Fibroblast of lung (primary cell): ENCODE results near the gene ZNF547.

ENCODE experiments used
- CTCF ChIP-seq, 2 donors: IDR thresholded peaks in 1 of 2; conservative IDR thresholded peaks in 1 of 2; 1 replicate in 1 of 2; 2 replicates in 1 of 2; pipeline ENCODE4 v1.5.1; 2011 to 2012; ENCODE audit warnings: low read length in 2 of 2, control low read depth in 1 of 2, inconsistent platforms in 1 of 2, low read depth in 1 of 2, mild to moderate bottlenecking in 1 of 2
- EZH2 ChIP-seq: IDR thresholded peaks from 2 replicates; pipeline ENCODE4 v1.5.1; 2012; ENCODE audit warnings: low read length, control low read depth, mild to moderate bottlenecking; ENCODE audit errors: missing control alignments

DNA sequence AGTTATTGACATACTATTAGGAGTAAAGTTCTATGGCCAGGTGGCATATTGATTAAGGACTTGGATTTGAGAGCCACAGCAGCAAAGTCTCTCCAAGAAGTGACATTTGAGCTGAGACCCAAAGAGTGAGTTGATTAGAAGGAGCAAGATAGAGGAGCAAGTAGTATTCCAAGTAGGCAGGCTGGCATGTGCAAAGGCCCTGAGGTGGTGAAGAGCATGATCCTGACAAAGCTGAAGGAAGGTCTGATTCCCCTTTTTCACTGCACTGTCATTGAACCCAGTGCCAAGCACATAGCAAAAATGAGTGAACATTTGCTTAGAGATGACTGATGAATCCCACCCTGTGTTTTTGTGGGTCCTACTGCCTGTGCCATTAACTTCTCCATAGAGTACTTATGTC is 38.4 kb upstream of the ZNF547 start:
- TF ChIP-seq CTCF (conservative IDR thresholded peaks at IDR 0.05 in 1 of 2, IDR thresholded peaks at IDR 0.05 in 1 of 2; ENCODE audit: low read depth in 1 of 2, low read length in 2 of 2) = no peak
- TF ChIP-seq EZH2 = no peak
